HL-60 (cell line): Measurements from ENCODE around the gene CYP27A1.

ENCODE experiments used
- DNase-seq, 2 experiments: peaks; one replicate each; pipeline ENCODE4 v3.0.0-alpha.2; 2010 to 2020; ENCODE audit warnings: low read depth in 1 of 2, low spot score in 1 of 2
- H3K27ac ChIP-seq: fragments of 250-450 bp; sonication (Bioruptor Pico); replicated peaks from 2 replicates; pipeline ENCODE4 v1.5.1; 2020; ENCODE audit warnings: mild to moderate bottlenecking, moderate library complexity
- H3K27me3 ChIP-seq: fragments of 250-450 bp; sonication (Bioruptor Pico); 2 replicates; pipeline ENCODE4 v1.5.1; 2021; ENCODE audit warnings: mild to moderate bottlenecking, moderate library complexity; ENCODE audit not compliant: insufficient read depth, poor library complexity, severe bottlenecking
- H3K4me3 ChIP-seq: replicated peaks from 2 replicates; pipeline ENCODE4 v1.5.1; 2011; ENCODE audit warnings: mild to moderate bottlenecking, control low read depth, low read length; ENCODE audit not compliant: insufficient read depth
- CTCF ChIP-seq: IDR thresholded peaks from one replicate; pipeline ENCODE4 v1.5.1; 2011; ENCODE audit warnings: low read length, control low read depth, inconsistent platforms; ENCODE audit not compliant: insufficient read depth
- GABPA ChIP-seq: IDR thresholded peaks from 2 replicates; pipeline ENCODE4 v1.6.1; 2012; ENCODE audit warnings: low read depth
- POLR2AphosphoS5 ChIP-seq: IDR thresholded peaks from 2 replicates; pipeline ENCODE4 v1.6.1; 2012; ENCODE audit warnings: low read depth
- REST ChIP-seq: IDR thresholded peaks from 2 replicates; pipeline ENCODE4 v1.6.1; 2012; ENCODE audit warnings: low read depth; ENCODE audit not compliant: insufficient replicate concordance
- SPI1 ChIP-seq: IDR thresholded peaks from 2 replicates; pipeline ENCODE4 v1.6.1; 2012; ENCODE audit warnings: low read depth, mild to moderate bottlenecking, borderline replicate concordance

Gene CYP27A1

DNA sequence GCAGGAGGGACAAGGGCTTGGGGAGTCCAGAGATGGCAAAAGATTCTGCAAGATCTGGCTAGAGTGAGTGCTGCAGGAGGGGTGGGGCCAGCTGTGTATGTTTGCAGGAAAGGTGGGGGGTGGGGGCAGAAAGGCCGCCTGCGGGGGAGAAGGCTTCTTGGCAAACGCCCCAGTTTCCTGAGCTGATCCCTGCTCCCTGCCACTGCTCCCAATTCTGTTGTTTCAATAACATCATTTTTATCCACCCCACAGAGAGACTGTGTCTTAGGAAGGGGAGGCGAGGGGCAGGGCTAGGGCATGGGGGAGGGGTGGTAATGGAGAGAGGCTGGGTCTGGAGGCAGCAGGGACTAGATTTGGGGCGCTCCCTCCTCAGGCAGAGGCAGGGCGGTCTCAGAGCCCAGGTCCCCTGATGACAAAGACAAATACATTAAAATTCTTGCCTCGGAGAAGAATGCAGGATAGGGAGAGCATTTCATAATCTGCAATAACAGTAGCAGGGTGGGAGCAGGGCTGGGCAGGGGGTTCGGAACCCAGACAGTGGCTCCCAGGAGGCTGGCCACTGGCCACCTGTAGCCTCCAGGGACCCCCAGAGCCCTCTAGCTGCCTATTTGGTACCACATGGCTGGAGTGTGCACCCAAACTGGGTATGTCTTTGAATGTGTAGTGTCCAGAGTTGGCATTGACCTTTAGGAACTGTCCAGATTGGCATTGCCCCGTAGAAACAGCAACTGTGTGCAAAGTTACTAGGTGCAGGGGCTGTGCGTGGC lies 75.6 kb downstream of the CYP27A1 start:
- TF ChIP-seq SPI1 (no peak), REST (no peak), CTCF (no peak), POLR2AphosphoS5 (no peak), GABPA (no peak)
- peaks cover 67% of the 10 kb centered on the region for H3K27me3 ChIP-seq

GRCh38 chr2:218858138-218858445 lies 76.1 kb downstream of the CYP27A1 start:
- Histone ChIP-seq H3K27ac (no peak overlapping the region), H3K27me3 (peaks cover 71% of the 10 kb centered on the region), H3K4me3 (no peak overlapping the region)
- DNase-seq, result no peak
- TF ChIP-seq REST (no peak), SPI1 (no peak), CTCF (no peak), GABPA (no peak), POLR2AphosphoS5 (no peak)

More for the DNA sequence above, 75.6 kb downstream of the CYP27A1 start:
- no peak for DNase-seq
- Histone ChIP-seq H3K4me3 (no peak overlapping the region), H3K27ac (no peak overlapping the region)

DNA sequence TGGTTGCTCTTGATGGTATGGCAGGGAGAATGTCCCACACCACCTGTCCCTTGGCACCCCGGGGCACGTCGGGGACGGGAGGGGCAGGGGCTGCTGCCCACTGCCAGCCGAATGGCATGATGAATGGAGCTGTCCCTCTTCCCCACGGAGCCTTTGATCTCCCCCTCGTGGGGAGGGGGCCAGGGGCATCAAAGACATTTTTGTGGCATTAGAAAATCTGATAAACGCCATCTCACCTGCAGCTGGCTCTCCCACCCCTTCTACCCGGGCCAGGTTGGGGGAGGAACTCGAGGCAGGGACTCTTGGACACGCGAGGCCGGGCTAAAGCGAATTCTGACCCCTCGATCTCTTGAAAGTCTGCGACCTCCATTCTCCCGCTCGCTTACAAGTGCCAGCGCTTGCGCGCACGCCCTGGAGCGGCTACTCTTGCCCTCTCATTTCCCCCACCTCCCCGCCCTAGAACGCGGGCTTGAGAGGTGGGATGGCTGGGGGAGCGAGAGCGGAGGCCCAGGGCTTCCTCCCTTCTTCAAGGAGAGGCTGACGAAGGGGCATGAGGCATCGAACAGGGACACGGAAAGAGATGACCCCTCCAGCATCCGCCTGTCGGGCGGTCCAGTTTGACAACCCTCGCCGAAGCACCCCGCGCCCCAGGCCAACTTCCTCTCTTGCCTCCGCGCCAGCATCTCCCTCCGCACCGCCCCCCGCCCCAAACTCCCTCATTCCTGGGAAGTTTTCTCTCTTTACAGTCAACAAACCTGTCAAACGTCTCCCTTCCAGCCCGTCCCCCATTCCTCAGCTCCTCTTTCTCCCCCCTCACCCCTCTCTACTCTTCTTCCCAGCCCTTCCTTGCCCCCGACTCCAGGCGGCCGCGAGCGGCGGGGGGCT lies 77.0 kb downstream of the CYP27A1 start:
- no peak for TF ChIP-seq CTCF
- no peak for TF ChIP-seq GABPA
- TF ChIP-seq POLR2AphosphoS5, result no peak
- TF ChIP-seq REST, result no peak
- no peak overlapping the region for H3K27ac ChIP-seq
- H3K27me3 ChIP-seq, result peaks cover 72% of the 10 kb centered on the region
- DNase-seq, result no peak
- H3K4me3 ChIP-seq, result no peak overlapping the region
